K562 (cell line): ENCODE measurements around the gene ADGRG1. TPM values are rescaled to one million over a fixed set of nuclear protein-coding genes. Genes with fewer than 3 reads are reported as not detected.
A peak's percentile ranks its signal among the peaks of the same experiment; 100 is the strongest.

Source experiments
- ATAC-seq: fragments of 200-7000 bp; cut with Tn5 transposase; 3 replicates; pipeline ENCODE4 v1.9.1; 2020; ENCODE audit warnings: moderate library complexity
- BruUV-seq: library from RNA; stranded (reverse); fragments of 400-500 nt; replicated peaks from 2 replicates; lab custom pipeline; 2021; lab: Mats Ljungman, UMichigan
- CTCF ChIA-PET: fragments of 300-600 bp; formaldehyde crosslinking; extraction: SDS; loops from one replicate; lab custom pipeline; 2021; ENCODE audit warnings: low intra/inter-chr PET ratio; lab: Yijun Ruan, JAX
- POLR2A ChIA-PET: fragments of 300-600, 350-650 bp; sonication (Branson Sonifier 250); formaldehyde crosslinking; extraction: SDS; loops from one replicate; lab custom pipeline; 2021; ENCODE audit warnings: antibody characterized with exemption, inconsistent platforms; lab: Yijun Ruan, JAX
- DNase-seq, 4 experiments: peaks; one replicate each; pipeline versions ENCODE4 v3.0.0 to v3.0.0-alpha.2; 2011 to 2018; ENCODE audit warnings: low spot score in 3 of 4, mixed read lengths in 3 of 4; ENCODE audit errors: extremely low read depth in 1 of 4
- FAIRE-seq: peaks from 2 replicates; lab custom pipeline; 2011; peaks lifted over from hg19 to GRCh38; lab: Jason Lieb, UNC
- H2AFZ ChIP-seq: 2 replicates; pipeline ENCODE4 v1.6.0; 2011; ENCODE audit warnings: low read depth, low read length, control low read depth, inconsistent platforms
- H3K27ac ChIP-seq: fragments of 200-600 bp; 3 replicates; pipeline ENCODE4 v1.8.0; 2011; ENCODE audit warnings: low read depth, mild to moderate bottlenecking, control low read depth, inconsistent platforms, low read length, moderate library complexity, mixed read lengths; ENCODE audit errors: extremely low read depth
- H3K27me3 ChIP-seq, 2 experiments: fragments of 300-600 bp in 1 of 2; 2 replicates in 1 of 2; 3 replicates in 1 of 2; pipeline versions ENCODE4 v1.6.0 to v1.8.0; 2011; ENCODE audit warnings: inconsistent platforms in 2 of 2, low read length in 2 of 2, mild to moderate bottlenecking in 1 of 2, mixed read lengths in 1 of 2, moderate library complexity in 1 of 2; ENCODE audit not compliant: control insufficient read depth in 2 of 2, insufficient read depth in 2 of 2
- H3K36me3 ChIP-seq: fragments of 300-600 bp; 3 replicates; pipeline ENCODE4 v1.8.0; 2011; ENCODE audit warnings: mild to moderate bottlenecking, low read length, inconsistent platforms; ENCODE audit not compliant: control insufficient read depth, insufficient read depth
- H3K4me1 ChIP-seq, 2 experiments: fragments of 200-600 bp in 1 of 2; replicated peaks in 1 of 2; 2 replicates in 1 of 2; 3 replicates in 1 of 2; pipeline versions ENCODE4 v1.5.1 to v1.8.0; 2011; ENCODE audit warnings: inconsistent platforms in 2 of 2, low read length in 2 of 2, mild to moderate bottlenecking in 1 of 2, mixed read lengths in 1 of 2, moderate library complexity in 1 of 2; ENCODE audit not compliant: control insufficient read depth in 2 of 2, insufficient read depth in 2 of 2
- H3K4me2 ChIP-seq: 2 replicates; pipeline ENCODE4 v1.6.1; 2011; ENCODE audit warnings: low read length, control low read depth, inconsistent platforms, mixed read lengths; ENCODE audit not compliant: insufficient read depth
- H3K4me3 ChIP-seq: fragments of 200-600 bp; sonication (generic), shearing (Covaris generic); 2 replicates; pipeline ENCODE4 v1.5.1; 2016; ENCODE audit warnings: control low read depth, inconsistent platforms
- H3K79me2 ChIP-seq: fragments of 200-600 bp; 3 replicates; pipeline ENCODE4 v1.8.0; 2011; ENCODE audit warnings: low read length, inconsistent platforms; ENCODE audit not compliant: control insufficient read depth, insufficient read depth
- H3K9ac ChIP-seq, 2 experiments: 2 replicates each; pipeline versions ENCODE4 v1.6.0 to v1.6.1; 2011; ENCODE audit warnings: low read depth in 2 of 2, low read length in 2 of 2, control low read depth in 1 of 2, inconsistent platforms in 1 of 2, mild to moderate bottlenecking in 1 of 2, mixed read lengths in 1 of 2; ENCODE audit not compliant: insufficient read depth in 1 of 2
- H3K9me1 ChIP-seq: one replicate; pipeline ENCODE4 v1.6.0; 2011; ENCODE audit warnings: inconsistent platforms, mild to moderate bottlenecking, low read length, moderate library complexity; ENCODE audit not compliant: control insufficient read depth, insufficient read depth
- H3K9me3 ChIP-seq: replicated peaks from 2 replicates; pipeline ENCODE4 v1.5.1; 2011; ENCODE audit warnings: low read depth, low read length, inconsistent platforms; ENCODE audit not compliant: control insufficient read depth, insufficient read depth
- H4K20me1 ChIP-seq: replicated peaks from 2 replicates; pipeline ENCODE4 v1.6.1; 2011; ENCODE audit warnings: low read length, inconsistent platforms, mixed read lengths; ENCODE audit not compliant: control insufficient read depth, insufficient read depth
- CBFA2T2 ChIP-seq: fragments of 450-650 bp; conservative IDR thresholded peaks from 2 replicates; pipeline ENCODE4 v1.6.1; 2017; ENCODE audit warnings: mild to moderate bottlenecking
- CBFA2T3 ChIP-seq: fragments of 450-650 bp; IDR thresholded peaks from 2 replicates; pipeline ENCODE4 v1.6.1; 2017
- MBD2 ChIP-seq: sonication (generic); IDR thresholded peaks from 2 replicates; pipeline ENCODE4 v1.6.1; 2016; ENCODE audit warnings: low read depth, borderline replicate concordance
- RCOR1 ChIP-seq, 2 experiments: IDR thresholded peaks; 2 replicates each; pipeline ENCODE4 v1.6.1; 2012; ENCODE audit warnings: low read depth in 2 of 2, low read length in 2 of 2, borderline replicate concordance in 1 of 2, improper control_type of control experiment in 1 of 2
- TAF7 ChIP-seq: fragments of 450-650 bp; IDR thresholded peaks from 2 replicates; pipeline ENCODE4 v1.6.1; 2016; ENCODE audit warnings: missing genetic modification characterization, missing compliant biosample characterization
- TCF3 ChIP-seq: sonication (generic); formaldehyde crosslinking; IDR thresholded peaks from 2 replicates; pipeline ENCODE4 v1.4.0; 2020; ENCODE audit warnings: mild to moderate bottlenecking, missing genetic modification reagents
- TEAD1 ChIP-seq, 2 experiments: fragments of 450-650 bp in 1 of 2; sonication (generic) in 1 of 2; formaldehyde crosslinking; IDR thresholded peaks; 2 replicates each; pipeline versions ENCODE4 v1.4.0 to v1.8.0; 2020 to 2022; ENCODE audit warnings: mild to moderate bottlenecking in 2 of 2, missing genetic modification reagents in 1 of 2
- TEAD4 ChIP-seq, 2 experiments: sonication (generic) in 1 of 2; formaldehyde crosslinking in 1 of 2; IDR thresholded peaks; 2 replicates each; pipeline versions ENCODE4 v1.6.1 to v1.8.0; 2012 to 2022; ENCODE audit warnings: borderline replicate concordance in 1 of 2, inconsistent platforms in 1 of 2, low read length in 1 of 2, mild to moderate bottlenecking in 1 of 2, missing genetic modification reagents in 1 of 2
- TFAP4 ChIP-seq: sonication (generic); formaldehyde crosslinking; IDR thresholded peaks from 2 replicates; pipeline ENCODE4 v1.8.0; 2022; ENCODE audit warnings: missing genetic modification reagents, mild to moderate bottlenecking, moderate library complexity, borderline replicate concordance
- TRIM24 ChIP-seq, 2 experiments: fragments of 450-650 bp; IDR thresholded peaks; 2 replicates each; pipeline ENCODE4 v1.6.1; 2016
- TRIM28 ChIP-seq: fragments of 450-650 bp; IDR thresholded peaks from 2 replicates; pipeline ENCODE4 v1.6.1; 2017
- ZBTB7A ChIP-seq: IDR thresholded peaks from 2 replicates; pipeline ENCODE4 v1.6.1; 2011; ENCODE audit warnings: low read depth, mild to moderate bottlenecking, low read length, moderate library complexity, borderline replicate concordance; ENCODE audit not compliant: control insufficient read depth
- ZNF75A ChIP-seq: fragments of 450-650 bp; formaldehyde crosslinking; IDR thresholded peaks from 2 replicates; pipeline ENCODE4 v1.4.0; 2020; ENCODE audit warnings: mild to moderate bottlenecking
- ZNF785 ChIP-seq: fragments of 250-450 bp; sonication (Bioruptor Pico); IDR thresholded peaks from 2 replicates; pipeline ENCODE4 v1.4.0; 2020; ENCODE audit warnings: mild to moderate bottlenecking
- WGBS: fragments of 100-300 bp; shearing (Covaris generic); methylation state at CpG from one replicate; pipeline ENCODE4 v1.1.6; 2016; ENCODE audit warnings: low coverage, mixed read lengths; ENCODE audit not compliant: insufficient coverage; ENCODE audit errors: missing lambda C conversion rate; 5-methylcytosine and 5-hydroxymethylcytosine counted together
- in situ Hi-C: fragments of 300-500 bp; cut with MboI; formaldehyde crosslinking; loops from 4 replicates; pipeline ENCODE4 v1.15.0; 2018; ENCODE audit warnings: inconsistent platforms, mixed read lengths
- intact Hi-C: fragments of 100-400 bp; cut with micrococcal nuclease; formaldehyde crosslinking; loops from 2 replicates; pipeline ENCODE4 v1.14.2; 2022
- polyA plus RNA-seq, 8 experiments: library from polyadenylated mRNA; depleted of rRNA in 4 of 8; stranded (reverse) in 5 of 8; unstranded in 3 of 8; fragments of >200 nt; fragmentation: Nextera tagmentation in 2 of 8; fragmentation: Illumina TruSeq in 1 of 8; extraction: Ambion mirVana in 2 of 8; extraction: Trizol in 1 of 8; gene quantifications; 2 replicates each; pipeline versions ENCODE4 v1.2.1 to v1.2.3, GENCODE V29; 2011 to 2014; ENCODE audit warnings: inconsistent platforms in 1 of 8, missing spikeins in 1 of 8
- total RNA-seq, 7 experiments: library from RNA; depleted of rRNA in 6 of 7; stranded (reverse); fragments of >200 nt in 6 of 7; fragmentation: Illumina TruSeq in 2 of 7; extraction: Trizol in 2 of 7; gene quantifications; 2 replicates each; pipeline versions ENCODE4 v1.2.1 to v1.2.3, GENCODE V29; 2011 to 2021; ENCODE audit warnings: low replicate concordance in 1 of 7

Gene ADGRG1
- total and polyA plus RNA-seq, 9 of the 15 experiments (the other 6 are each of a cell fraction or from before 2014, with no cell fraction given): 0.04 to 0.31 (median 0.16) TPM; not detected in 6

GRCh38 chr16:57696240-57696639 lies 67.8 kb downstream of the ADGRG1 start:
- Histone ChIP-seq H3K4me1 (peaks cover 33 to 45% of the 10 kb centered on the region in 2 experiments), H3K27ac (no peak overlapping the region; the same call in 2 of the 3 replicates), H3K9me3 (0 out of 2 replicates have a peak, but pooled peaks cover 2% of the 10 kb centered on the region), H3K36me3 (no peaks in the 10 kb centered on the region)
- no TSS peak for BruUV-seq
- FAIRE-seq: no peak
- peak; percentile 58; the same call in 1 of the 2 replicates for TF ChIP-seq TRIM28
- TF ChIP-seq TEAD4 (IDR thresholded peaks at IDR 0.05; ENCODE audit: low read length): 0 out of 2 replicates have a peak, but pooled peaks have one; percentile 24
- TF ChIP-seq TEAD4 (CRISPR knock-in tag; IDR thresholded peaks at IDR 0.05; ENCODE audit: borderline replicate concordance): no peak
- TF ChIP-seq TFAP4: peak; percentile 37; the same call in 1 of the 2 replicates
- peak; percentile 53 for TF ChIP-seq CBFA2T3
- peak in 1 of 2 experiments; percentile 44; a peak in 1 of 4 replicates for TF ChIP-seq TEAD1 (CRISPR knock-in tag; IDR thresholded peaks at IDR 0.05)
- TF ChIP-seq ZNF75A (CRISPR knock-in tag): no peak
- no peak for TF ChIP-seq TAF7 (tag)
- TF ChIP-seq CBFA2T2: 0 out of 2 replicates have a peak, but pooled peaks have one; percentile 32
- no peak for TF ChIP-seq ZNF785
- TF ChIP-seq TCF3 (CRISPR knock-in tag): peak; percentile 43
- TF ChIP-seq ZBTB7A: 0 out of 2 replicates have a peak, but pooled peaks have one; percentile 33
- TF ChIP-seq RCOR1 (IDR thresholded peaks at IDR 0.05; ENCODE audit: borderline replicate concordance in 1 of 2, low read depth in 2 of 2, low read length in 2 of 2): peak in 1 of 2 experiments; percentile 58; a peak in 1 of 4 replicates
- peak in 1 of 2 experiments; percentile 66; a peak in 1 of 4 replicates for TF ChIP-seq TRIM24 (IDR thresholded peaks at IDR 0.05)
- TF ChIP-seq MBD2: no peak
- TF ChIP-seq, all 486 proteins: peak for 10
- no peaks in the 10 kb centered on the region for H4K20me1 ChIP-seq
- H2AFZ ChIP-seq: peak overlapping the region; percentile 1
- no peak overlapping the region; the same call in 1 of the 2 replicates for H3K4me2 ChIP-seq
- no peaks in the 10 kb centered on the region for H3K79me2 ChIP-seq
- ATAC-seq (no peak), DNase-seq (peak in 2 of 4 experiments; percentile 50 to 55)
- intact Hi-C loops (no loop called here), in situ Hi-C loops (no loop called here)
- H3K27me3 ChIP-seq: no peaks in the 10 kb centered on the region
- no peak overlapping the region for H3K4me3 ChIP-seq
- no peak overlapping the region for H3K9ac ChIP-seq
- no peaks in the 10 kb centered on the region for H3K9me1 ChIP-seq
- CTCF ChIA-PET: no interaction called here
- WGBS: 44% methylated on average over 7 of the region's 7 CpGs
- POLR2A ChIA-PET: interaction anchor here (0.5 kb wide), 1 partner anchor 41 kb away, joined by 3 read pairs; no protein-coding TSS in a partner anchor
